Stimulated activated CD4-positive, alpha-beta T cell treated with anti-CD3 and anti-CD28 coated beads, Interleukin-12 subunit alpha, Interleukin-12 subunit beta, amount 100 ng/mL, for 4 hours (primary cell): ENCODE results near the gene IFIT2.
"Not testable (repeated sequence)": the region's sequence is repeated elsewhere in the genome, so short reads cannot be mapped to it uniquely, and the experiment has no call there.

Experiments used
- DNase-seq: peaks from one replicate; pipeline ENCODE4 v3.0.0-alpha.2; 2020

IFIT2 gene

GRCh38 chr10:89280508-89280907 is 21.3 kb upstream of the IFIT2 start:
- no peak for DNase-seq

GRCh38 chr10:89281606-89282395 is 20.0 kb upstream of the IFIT2 start:
- no peak for DNase-seq

GRCh38 chr10:89283025-89283935 is 18.6 kb upstream of the IFIT2 start:
- DNase-seq = no peak

GRCh38 chr10:89283936-89284475 is 17.8 kb upstream of the IFIT2 start:
- DNase-seq = no peak

GRCh38 chr10:89284711-89285110 is 17.1 kb upstream of the IFIT2 start:
- not testable (repeated sequence) for DNase-seq

GRCh38 chr10:89285303-89285702 is 16.5 kb upstream of the IFIT2 start:
- not testable (repeated sequence) for DNase-seq

- no peak for DNase-seq
Measured at GRCh38 chr10:89294721-89295239, 7.1 kb upstream of the IFIT2 start.

GRCh38 chr10:89295597-89295996 is 6.2 kb upstream of the IFIT2 start:
- DNase-seq = no peak

GRCh38 chr10:89296220-89296648 is 5.6 kb upstream of the IFIT2 start:
- no peak for DNase-seq

- no peak for DNase-seq
Measured at GRCh38 chr10:89297356-89297755, 4.5 kb upstream of the IFIT2 start.

GRCh38 chr10:89297791-89298190 is 4.1 kb upstream of the IFIT2 start:
- no peak for DNase-seq

- no peak for DNase-seq
Measured at GRCh38 chr10:89299031-89299430, 2.8 kb upstream of the IFIT2 start.

GRCh38 chr10:89301232-89301631 is 614 bp upstream of the IFIT2 start:
- no peak for DNase-seq

- no peak for DNase-seq
Measured at GRCh38 chr10:89302625-89303024, 779 bp downstream of the IFIT2 start.

GRCh38 chr10:89303161-89303560 is 1.3 kb downstream of the IFIT2 start:
- no peak for DNase-seq

GRCh38 chr10:89304026-89304425 is 2.2 kb downstream of the IFIT2 start:
- DNase-seq = no peak

GRCh38 chr10:89304446-89304845 is 2.6 kb downstream of the IFIT2 start:
- DNase-seq = no peak

GRCh38 chr10:89304925-89305324 is 3.1 kb downstream of the IFIT2 start:
- DNase-seq = no peak

GRCh38 chr10:89305766-89306433 is 4.1 kb downstream of the IFIT2 start:
- DNase-seq = no peak

- no peak for DNase-seq
Measured at GRCh38 chr10:89306434-89307268, 4.8 kb downstream of the IFIT2 start.

- DNase-seq = no peak
Measured at GRCh38 chr10:89307269-89307577, 5.4 kb downstream of the IFIT2 start.

- DNase-seq = no peak
Measured at GRCh38 chr10:89308266-89308665, 6.4 kb downstream of the IFIT2 start.
